ENCODE measurements around the gene RCAN1. TPM values are rescaled to one million over a fixed set of nuclear protein-coding genes. Genes with fewer than 3 reads are reported as not detected.

The RCAN1 gene
- total RNA-seq, 1 donor from 2014 or later: 75.3 TPM

GRCh38 chr21:34526618-34527290 lies 88.2 kb downstream of the RCAN1 start:
- H3K27me3 ChIP-seq (ENCODE audit: low read depth): no peaks in the 10 kb centered on the region
- peak overlapping the region; percentile 62 for H3K4me3 ChIP-seq
- DNase-seq: peak; percentile 72
- peaks cover 80% of the 10 kb centered on the region for H3K4me1 ChIP-seq
- H3K36me3 ChIP-seq: peaks cover 6% of the 10 kb centered on the region
- peak overlapping the region; percentile 86 for H3K27ac ChIP-seq (replicated peaks)
- H3K9me3 ChIP-seq (replicated peaks): peaks cover 8% of the 10 kb centered on the region
- intact Hi-C loops (cut with micrococcal nuclease): no loop called here
- TF ChIP-seq CTCF (IDR thresholded peaks at IDR 0.05; ENCODE audit: borderline replicate concordance): no peak

GRCh38 chr21:34526241-34526617 lies 88.7 kb downstream of the RCAN1 start:
- peaks cover 8% of the 10 kb centered on the region for H3K9me3 ChIP-seq (replicated peaks)
- peaks cover 10% of the 10 kb centered on the region for H3K36me3 ChIP-seq
- DNase-seq: no peak
- peak overlapping the region; percentile 86 for H3K27ac ChIP-seq (replicated peaks)
- H3K4me1 ChIP-seq: peaks cover 80% of the 10 kb centered on the region
- TF ChIP-seq CTCF (IDR thresholded peaks at IDR 0.05; ENCODE audit: borderline replicate concordance): no peak
- H3K27me3 ChIP-seq (ENCODE audit: low read depth): no peaks in the 10 kb centered on the region
- peak overlapping the region; percentile 62 for H3K4me3 ChIP-seq
- intact Hi-C loops (cut with micrococcal nuclease): no loop called here

GRCh38 chr21:34524646-34525601 lies 90.0 kb downstream of the RCAN1 start:
- DNase-seq: no peak
- Histone ChIP-seq H3K27ac (replicated peaks) (peak overlapping the region; percentile 86), H3K9me3 (replicated peaks) (peaks cover 8% of the 10 kb centered on the region), H3K4me3 (peak overlapping the region; percentile 62), H3K36me3 (peaks cover 23% of the 10 kb centered on the region), H3K4me1 (peaks cover 75% of the 10 kb centered on the region), H3K27me3 (ENCODE audit: low read depth) (no peaks in the 10 kb centered on the region)
- TF ChIP-seq CTCF (IDR thresholded peaks at IDR 0.05; ENCODE audit: borderline replicate concordance): no peak
- intact Hi-C loops (cut with micrococcal nuclease): no loop called here

GRCh38 chr21:34523019-34523555 lies 91.8 kb downstream of the RCAN1 start:
- Histone ChIP-seq H3K9me3 (replicated peaks) (peaks cover 6% of the 10 kb centered on the region), H3K36me3 (peaks cover 31% of the 10 kb centered on the region), H3K27me3 (ENCODE audit: low read depth) (no peaks in the 10 kb centered on the region), H3K4me3 (no peak overlapping the region), H3K4me1 (peaks cover 80% of the 10 kb centered on the region), H3K27ac (replicated peaks) (peak overlapping the region; percentile 34)
- DNase-seq: no peak
- intact Hi-C loops (cut with micrococcal nuclease): no loop called here
- no peak for TF ChIP-seq CTCF (IDR thresholded peaks at IDR 0.05; ENCODE audit: borderline replicate concordance)

GRCh38 chr21:34522284-34522683 lies 92.6 kb downstream of the RCAN1 start:
- no peaks in the 10 kb centered on the region for H3K9me3 ChIP-seq (replicated peaks)
- H3K27me3 ChIP-seq (ENCODE audit: low read depth): no peaks in the 10 kb centered on the region
- no peak for DNase-seq
- peak overlapping the region; percentile 34 for H3K27ac ChIP-seq (replicated peaks)
- TF ChIP-seq CTCF (IDR thresholded peaks at IDR 0.05; ENCODE audit: borderline replicate concordance): no peak
- peaks cover 39% of the 10 kb centered on the region for H3K36me3 ChIP-seq
- intact Hi-C loops (cut with micrococcal nuclease): no loop called here
- H3K4me3 ChIP-seq: no peak overlapping the region
- H3K4me1 ChIP-seq: peaks cover 80% of the 10 kb centered on the region

Measured in left ventricle myocardium inferior (tissue), 1 donor.